GM12891 (cell line): ENCODE data around the gene PSMG3.

Source experiments
- PAX5 ChIP-seq: IDR thresholded peaks from 2 replicates; pipeline ENCODE4 v1.6.1; 2011; ENCODE audit warnings: low read length, moderate library complexity, mild to moderate bottlenecking; ENCODE audit not compliant: insufficient read depth, severe bottlenecking
- POLR2A ChIP-seq: IDR thresholded peaks from 2 replicates; pipeline ENCODE4 v1.6.1; 2011; ENCODE audit warnings: low read depth, low read length, control low read depth
- POLR2AphosphoS5 ChIP-seq: IDR thresholded peaks from 2 replicates; pipeline ENCODE4 v1.6.1; 2011; ENCODE audit warnings: low read depth, low read length, control low read depth
- TAF1 ChIP-seq: IDR thresholded peaks from 2 replicates; pipeline ENCODE4 v1.6.1; 2011; ENCODE audit warnings: low read depth, low read length, control low read depth

GRCh38 chr7:1576521-1577253 lies 6.9 kb upstream of the PSMG3 start:
- TF ChIP-seq POLR2AphosphoS5: no peak
- TF ChIP-seq POLR2A: no peak
- TF ChIP-seq TAF1: no peak
- no peak for TF ChIP-seq PAX5
